Stimulated activated CD4-positive, alpha-beta T cell treated with anti-CD3 and anti-CD28 coated beads, Interleukin-2, amount 100 ng/mL, for 48 hours (primary cell): ENCODE measurements around the gene PKLR.

ENCODE experiments used
- DNase-seq, 2 donors: peaks; one replicate each; pipeline ENCODE4 v3.0.0-alpha.2; 2020

The PKLR gene

GRCh38 chr1:155282488-155283091 lies 18.6 kb downstream of the PKLR start:
- DNase-seq, result no peak

GRCh38 chr1:155279268-155279667 lies 22.0 kb downstream of the PKLR start:
- no peak for DNase-seq

DNA sequence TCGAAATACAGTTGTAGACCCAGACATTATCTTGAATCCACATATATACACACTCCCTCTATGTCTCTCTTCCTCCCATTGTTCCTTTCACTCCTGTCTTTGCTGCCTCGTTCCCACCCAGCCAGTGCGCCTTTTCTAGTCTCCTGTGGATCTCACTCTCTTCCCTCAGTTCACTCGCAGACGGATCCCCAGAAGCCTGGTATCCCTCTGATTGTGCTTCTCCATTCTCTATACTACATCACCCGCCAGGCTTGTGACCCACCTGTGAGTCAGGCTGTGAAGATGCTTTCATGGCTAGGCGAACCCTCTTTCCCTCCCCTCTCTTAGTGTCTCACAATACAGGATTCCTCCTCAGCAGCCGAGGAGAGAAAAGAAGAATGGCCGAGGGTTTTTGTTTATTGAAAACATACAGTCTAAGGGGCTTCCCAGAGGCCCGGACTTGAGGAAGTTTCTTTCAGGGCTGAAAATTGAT lies 22.5 kb downstream of the PKLR start:
- DNase-seq, result no peak

DNA sequence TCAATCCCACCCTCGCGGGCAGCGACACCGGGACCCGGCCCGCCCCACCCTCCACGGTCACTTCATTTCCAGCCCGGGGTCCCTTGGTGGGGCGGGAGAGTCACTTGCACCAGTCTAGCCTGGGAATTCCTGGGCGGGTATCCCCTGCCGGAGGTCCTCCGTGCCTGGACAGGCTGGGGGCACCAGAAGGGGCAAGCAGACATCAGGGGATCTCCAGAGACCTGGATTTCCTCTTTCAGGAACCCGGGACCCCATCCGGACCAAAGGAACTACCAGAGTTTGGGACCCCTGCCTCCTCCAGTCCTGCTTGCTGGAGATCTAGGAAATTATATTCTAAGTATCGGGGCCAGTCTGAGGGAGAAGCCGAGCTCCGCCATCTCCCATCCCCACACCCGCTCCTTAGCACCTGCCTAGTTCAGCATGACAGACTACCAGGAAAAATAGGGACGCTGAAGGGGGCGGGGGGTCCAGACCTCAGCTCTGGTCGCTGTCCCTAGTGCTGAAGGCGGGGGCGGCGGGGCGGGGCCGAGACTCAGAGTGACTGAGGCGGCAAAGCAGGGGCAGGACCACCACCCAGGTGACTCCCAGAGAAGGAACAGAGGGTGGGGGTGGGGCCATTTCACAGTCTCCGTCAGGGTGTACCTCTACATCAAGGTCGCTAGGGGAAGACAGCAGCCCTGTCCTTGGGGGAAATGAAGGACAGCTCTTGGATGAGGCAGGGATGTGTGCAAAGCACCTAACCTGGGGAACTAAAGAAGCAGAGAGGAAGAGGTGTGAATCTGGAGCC lies 23.1 kb downstream of the PKLR start:
- peak; percentile 62 to 70 for DNase-seq

- peak; percentile 96 to 97 for DNase-seq
Measured at GRCh38 chr1:155277070-155277901, 24.0 kb downstream of the PKLR start, which contains the start of gene HCN3. Gene HCN3, plus strand, starts transcription at chr1:155277463. Its CDS starts 128 bp downstream, at chr1:155277591.

GRCh38 chr1:155273343-155274245 lies 27.6 kb downstream of the PKLR start, which contains the start of gene CLK2:
Gene CLK2, minus strand, starts transcription at chr1:155273504. Its CDS starts 2,527 bp downstream, at chr1:155270977.
- peak; percentile 92 to 95 for DNase-seq

DNA sequence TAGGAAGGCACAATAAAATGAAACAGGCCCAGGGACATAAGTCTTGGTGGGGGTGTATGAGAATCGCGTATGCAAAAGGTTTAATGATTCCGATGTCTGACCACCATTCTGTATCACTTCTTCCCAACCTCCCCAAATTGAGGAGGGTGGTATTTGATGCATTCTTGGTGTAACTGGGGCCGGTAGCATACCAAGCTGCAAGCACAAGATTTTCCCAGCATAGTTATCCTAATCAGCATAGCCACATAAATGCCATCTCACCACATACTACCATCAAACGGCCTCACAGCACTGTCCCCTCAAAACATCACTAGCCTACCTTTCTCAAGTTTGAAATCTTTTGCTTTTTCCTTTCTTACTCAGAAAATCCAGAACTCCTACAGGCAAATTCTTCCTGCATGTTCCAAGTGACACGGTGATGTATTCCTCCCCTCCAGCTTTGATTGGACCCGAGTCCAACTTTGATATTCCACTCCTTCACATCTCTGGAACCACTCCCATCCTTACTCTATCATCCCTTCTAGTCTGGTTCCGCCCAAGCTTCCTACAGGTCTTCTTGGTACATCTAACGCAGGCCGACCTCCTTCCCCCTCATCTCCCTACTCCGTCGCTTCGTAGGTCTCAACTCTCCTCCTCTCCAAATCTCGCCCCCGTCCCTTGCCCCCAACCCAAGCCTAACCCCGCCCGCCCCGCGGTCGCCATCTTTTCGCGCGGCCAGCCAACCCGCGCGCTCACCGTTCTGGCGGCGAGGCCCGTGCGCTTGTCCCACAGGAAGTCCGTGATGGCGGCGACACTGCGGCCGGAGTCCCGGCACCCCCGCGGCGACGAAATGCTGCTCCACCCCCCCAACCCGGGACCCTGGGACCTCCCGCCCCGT lies 28.5 kb downstream of the PKLR start:
- no peak for DNase-seq

- DNase-seq, result no peak
Measured at GRCh38 chr1:155269381-155269780, 31.9 kb downstream of the PKLR start.

DNA sequence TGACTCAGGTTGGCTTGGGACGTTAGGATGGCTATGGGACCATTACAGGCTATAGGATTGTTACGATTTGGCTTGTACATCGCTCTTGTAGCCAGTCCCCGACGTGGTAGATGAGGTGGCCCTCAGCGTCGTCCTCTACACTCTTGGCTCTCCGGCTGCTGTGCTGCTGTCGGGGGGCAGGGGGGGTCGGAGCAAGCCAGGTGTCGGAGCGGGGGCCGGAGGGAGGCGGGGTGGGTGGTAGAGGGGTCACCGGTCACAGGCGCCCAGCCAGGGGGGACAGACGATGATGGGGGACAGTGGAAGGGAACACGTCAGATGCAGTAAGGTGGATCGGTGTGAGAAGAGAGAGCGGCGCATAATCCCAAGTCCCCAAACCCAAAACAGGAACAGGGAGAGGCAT lies 32.6 kb downstream of the PKLR start:
- no peak for DNase-seq

DNA sequence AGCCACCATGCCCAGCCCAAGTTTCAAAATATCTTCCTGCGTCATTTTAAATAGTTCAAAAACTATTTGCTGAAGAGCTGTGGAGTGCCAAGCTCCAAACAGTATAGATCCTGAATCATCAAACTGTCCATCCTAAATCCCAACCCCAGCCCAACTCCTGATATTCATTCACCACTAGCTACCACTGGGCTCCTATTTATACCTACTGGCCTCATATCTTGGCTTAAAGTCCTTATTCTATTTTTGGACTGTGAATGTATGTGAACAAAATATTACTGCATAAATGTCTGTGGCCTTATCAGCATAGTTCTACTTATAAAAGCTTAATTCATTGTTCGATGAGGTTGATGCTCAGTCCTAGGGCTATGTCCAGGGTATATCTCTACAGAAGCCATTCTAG lies 33.9 kb downstream of the PKLR start:
- no peak for DNase-seq

- no peak for DNase-seq
Measured at GRCh38 chr1:155266553-155266952, 34.7 kb downstream of the PKLR start.

DNA sequence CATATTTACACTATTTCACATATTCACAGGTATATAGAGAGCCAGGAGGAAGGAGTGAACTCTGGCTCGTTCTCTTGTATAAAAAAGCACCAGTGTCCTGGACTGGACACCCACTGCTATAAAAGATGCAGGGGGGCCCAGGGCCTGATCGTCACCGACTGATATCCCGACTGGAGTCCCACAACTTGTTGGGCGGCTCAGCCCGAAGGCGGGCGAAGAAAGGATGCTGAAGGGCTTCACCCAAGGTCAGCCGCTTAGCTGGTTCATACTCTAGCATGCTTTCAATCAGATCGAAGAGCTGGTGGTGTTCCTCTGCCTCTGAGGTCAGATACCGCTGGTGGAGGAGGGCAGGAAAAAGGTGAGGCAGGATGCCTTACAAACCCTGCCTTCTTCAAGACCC lies 38.2 kb downstream of the PKLR start:
- no peak for DNase-seq

DNA sequence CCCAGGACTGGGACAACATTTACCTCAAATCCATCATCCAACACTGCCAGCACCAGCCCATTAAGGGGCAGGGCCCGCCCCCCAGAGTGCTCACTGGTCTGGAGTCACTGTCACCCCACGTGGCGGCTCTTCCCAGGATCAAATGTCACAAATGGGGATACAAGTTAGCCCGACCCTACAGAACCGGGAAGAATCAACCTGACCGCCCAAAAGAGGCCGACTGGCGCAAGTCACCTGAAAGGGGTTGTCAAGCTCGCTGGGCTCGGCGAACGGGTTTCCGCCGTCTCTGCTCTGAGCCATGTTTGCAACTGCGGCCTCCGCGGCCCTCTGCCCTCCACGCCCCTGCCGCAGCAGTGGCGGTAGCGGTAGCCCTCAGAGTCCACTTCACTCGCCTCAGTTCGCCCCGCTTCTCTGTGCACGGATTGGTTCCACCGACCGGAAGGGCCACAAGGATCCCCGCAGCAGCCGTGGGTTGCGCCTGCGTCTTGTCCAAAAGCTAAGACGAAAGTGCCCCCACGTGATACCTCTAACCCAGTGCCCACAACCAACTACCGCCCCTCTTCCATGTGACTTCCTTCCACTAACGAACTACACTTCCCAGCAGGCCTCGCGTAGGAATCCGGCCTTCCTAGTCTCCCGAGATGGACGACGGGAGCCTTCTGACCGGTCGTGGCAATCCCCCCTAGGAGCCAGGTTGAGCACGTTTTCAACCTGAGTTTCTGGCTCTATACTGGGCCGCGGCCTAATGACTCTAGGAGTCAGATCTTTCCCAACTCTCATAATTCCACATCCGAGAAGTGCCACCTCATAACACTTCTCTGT lies 39.2 kb downstream of the PKLR start, which contains the start of gene SCAMP3:
SCAMP3 (minus strand) TSS at position 509 of the 822 bp plus-strand sequence; CDS start at position 300, 209 bp downstream.
- peak; percentile 76 to 79 for DNase-seq

GRCh38 chr1:155261493-155261851 lies 39.8 kb downstream of the PKLR start:
- no peak for DNase-seq

GRCh38 chr1:155260276-155260675 lies 41.0 kb downstream of the PKLR start:
- no peak for DNase-seq

DNA sequence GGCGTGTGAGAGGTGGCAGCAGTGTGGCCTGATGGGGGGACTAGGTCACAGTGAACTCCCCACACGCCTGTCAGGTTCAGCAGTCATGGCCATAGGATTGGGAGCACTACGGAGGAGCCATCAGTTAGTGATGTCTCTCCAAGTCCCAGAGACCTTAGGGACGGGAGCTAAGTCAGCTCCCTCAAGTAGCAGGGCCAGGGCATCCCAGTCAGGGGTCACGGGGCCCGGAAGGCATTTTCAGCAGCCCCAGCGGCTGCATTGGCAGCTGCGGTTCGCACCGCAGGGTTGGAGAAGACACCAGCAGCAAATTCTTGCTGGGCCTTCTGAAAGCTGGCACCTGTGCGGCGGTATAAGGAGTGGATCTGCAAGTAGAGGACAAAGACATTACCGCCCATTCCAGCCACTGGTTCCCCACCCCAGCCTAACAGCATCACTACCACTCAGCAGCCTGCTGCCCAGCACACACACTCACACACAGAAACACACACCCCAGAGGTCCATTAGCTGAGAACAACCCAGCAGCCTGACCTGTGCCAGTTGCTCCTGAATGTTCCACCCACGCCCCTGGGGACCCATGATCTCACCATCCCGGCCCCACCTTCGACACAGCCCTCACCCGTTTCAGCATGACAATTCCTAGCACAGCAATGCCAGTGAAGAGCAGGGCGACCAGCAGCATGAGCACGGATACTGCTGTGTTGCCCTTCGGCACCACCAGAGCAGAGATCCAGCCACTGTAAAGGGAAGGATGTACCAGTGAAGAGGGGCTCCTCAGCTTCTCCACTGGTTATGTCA lies 45.0 kb downstream of the PKLR start:
- no peak for DNase-seq

- DNase-seq, result peak; percentile 70 to 77
Measured at GRCh38 chr1:155255243-155256007, 45.8 kb downstream of the PKLR start, which contains the start of gene ENTREP3. Gene ENTREP3, minus strand, starts transcription at chr1:155255483. Its CDS starts 606 bp downstream, at chr1:155254877.

GRCh38 chr1:155254714-155255242 lies 46.5 kb downstream of the PKLR start:
- DNase-seq, result no peak
